ENCODE measurements around the gene YLPM1.

YLPM1 gene

DNA sequence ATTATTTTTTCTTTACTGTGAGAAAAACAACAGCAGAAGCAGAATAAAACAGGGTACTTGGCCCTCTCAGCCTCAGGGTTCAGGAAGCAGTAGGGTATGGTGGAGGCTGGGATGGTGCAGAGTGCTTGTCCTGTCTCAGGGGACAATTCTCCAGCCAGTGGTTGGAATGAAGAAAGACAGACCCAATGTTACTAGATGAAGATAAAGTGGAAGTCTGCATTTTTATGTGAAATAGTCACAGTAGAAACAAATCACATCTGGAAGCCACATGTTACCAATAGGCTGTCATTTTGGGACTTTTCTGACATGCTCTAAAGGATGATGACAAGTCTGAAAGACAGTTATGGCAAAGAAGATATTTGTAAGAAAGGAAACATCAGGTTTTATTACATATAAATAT lies 80.5 kb downstream of the YLPM1 start:
- no peak for DNase-seq (ENCODE audit: low read depth)

DNA sequence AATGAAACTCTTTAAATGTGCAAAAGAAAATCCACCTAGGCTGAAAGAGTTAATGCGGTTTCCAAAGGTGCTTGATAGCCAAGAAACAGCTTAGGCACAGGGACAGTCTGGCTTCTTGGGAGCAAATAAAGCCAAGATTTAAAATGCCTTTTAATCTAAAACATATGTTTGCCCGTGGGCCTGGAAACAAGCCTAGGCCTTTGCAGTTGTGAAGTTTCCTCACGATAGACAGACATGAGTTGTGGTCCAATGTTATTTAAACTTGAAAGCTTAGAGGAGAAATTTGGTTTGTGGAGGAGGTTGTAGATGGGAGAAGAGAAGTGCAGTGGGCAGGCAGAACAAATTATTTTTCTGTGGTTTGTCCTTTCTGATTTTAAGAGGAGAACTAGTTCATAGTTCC lies 83.1 kb downstream of the YLPM1 start:
- no peak for DNase-seq (ENCODE audit: low read depth)

DNA sequence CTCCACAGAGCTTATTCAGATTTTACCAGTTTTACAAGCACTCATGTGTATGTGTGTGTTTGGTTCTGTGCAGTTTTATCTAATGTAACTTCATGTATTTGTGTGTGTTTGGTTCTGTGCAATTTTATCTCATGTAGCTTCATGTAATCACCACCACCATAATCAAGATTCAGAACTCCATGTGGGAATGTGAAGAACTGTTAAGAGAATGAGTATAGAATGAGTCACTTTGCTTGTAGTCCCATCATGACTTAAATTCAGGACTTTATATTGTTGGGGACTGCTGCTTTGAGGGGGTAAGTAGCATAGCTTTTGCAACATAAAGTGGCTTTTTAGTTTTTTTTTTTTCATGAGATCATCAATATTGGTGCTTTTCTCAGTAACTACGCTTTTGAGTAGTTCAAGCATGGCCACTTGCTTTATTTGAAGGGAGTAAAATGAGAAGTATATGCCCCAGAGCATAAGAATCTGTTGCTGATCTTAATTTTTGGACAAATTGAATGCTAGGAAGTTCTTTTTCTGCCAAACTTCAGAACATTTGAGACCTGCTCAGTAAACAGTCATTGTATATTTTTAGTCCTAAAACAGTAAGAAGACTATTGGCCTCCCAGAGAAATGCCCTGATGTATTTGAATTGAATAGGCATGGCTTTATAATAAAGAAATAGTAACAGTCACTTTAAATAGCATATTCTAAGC lies 84.0 kb downstream of the YLPM1 start:
- no peak for DNase-seq (ENCODE audit: low read depth)

DNA sequence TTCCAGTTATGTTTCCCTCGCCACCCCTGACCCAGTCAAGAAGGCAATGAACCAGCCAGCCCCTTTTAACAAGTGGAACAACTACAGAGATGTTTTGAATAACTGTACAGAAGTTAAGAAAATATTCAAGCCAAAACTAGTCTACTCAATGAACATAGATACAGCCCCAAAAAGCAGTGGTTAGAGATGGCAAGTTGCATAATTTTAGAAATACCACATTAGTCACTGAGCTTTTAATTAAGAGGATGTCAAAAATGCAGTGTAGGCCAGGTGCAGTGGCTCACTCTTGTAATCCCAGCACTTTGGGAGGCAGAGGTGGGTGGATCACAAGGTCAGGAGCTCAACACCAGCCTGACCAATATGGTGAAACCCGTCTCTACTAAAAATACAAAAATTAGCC lies 85.7 kb downstream of the YLPM1 start:
- DNase-seq (ENCODE audit: low read depth) = no peak

DNA sequence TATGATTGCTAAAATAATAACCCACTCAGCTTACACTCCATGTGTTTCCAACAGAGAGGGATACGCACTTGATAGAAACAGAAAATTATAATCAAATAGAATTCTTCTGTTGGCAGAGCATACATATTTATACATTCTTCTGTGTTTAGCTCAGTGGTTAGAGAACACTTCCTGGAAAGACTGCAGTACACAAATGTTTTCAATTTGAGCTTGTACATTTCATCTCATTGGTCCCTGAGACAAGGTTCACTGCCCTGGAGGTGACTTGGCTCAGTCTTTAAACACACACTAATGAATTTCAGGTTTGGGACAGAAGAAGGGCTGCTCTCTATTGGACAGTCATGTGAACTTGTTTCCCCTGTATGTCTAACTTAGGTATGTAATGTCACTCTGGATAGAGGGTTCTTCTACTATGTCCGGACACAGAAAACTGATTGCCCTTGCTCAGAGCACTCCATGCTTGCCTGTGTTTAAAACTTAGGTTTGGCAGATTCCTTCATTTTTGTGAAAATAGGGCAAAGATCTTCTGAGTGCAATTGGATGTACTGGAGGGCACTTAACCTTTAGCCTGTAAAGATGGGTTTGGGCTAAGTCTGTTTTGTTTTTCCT lies 89.9 kb downstream of the YLPM1 start:
- no peak for DNase-seq (ENCODE audit: low read depth)

DNA sequence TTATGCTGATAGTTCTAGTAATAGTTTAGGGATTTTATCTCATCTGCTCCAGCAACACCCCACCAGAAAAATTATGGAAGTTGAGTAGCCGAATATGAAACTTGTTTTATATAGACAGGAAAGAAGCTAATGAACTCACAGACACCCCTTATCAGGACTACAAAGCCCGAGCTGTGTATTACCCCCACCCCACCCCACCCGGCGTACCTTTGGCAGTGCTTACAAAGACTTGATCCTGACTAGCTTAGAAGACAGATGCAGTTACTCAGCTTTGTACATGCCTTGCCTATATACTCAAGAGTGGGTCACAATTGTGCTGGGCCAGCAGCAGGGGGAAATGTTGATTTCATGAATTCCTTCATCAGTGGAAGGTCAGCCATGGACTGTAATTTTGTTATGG lies 90.5 kb downstream of the YLPM1 start:
- DNase-seq (ENCODE audit: low read depth) = no peak

DNA sequence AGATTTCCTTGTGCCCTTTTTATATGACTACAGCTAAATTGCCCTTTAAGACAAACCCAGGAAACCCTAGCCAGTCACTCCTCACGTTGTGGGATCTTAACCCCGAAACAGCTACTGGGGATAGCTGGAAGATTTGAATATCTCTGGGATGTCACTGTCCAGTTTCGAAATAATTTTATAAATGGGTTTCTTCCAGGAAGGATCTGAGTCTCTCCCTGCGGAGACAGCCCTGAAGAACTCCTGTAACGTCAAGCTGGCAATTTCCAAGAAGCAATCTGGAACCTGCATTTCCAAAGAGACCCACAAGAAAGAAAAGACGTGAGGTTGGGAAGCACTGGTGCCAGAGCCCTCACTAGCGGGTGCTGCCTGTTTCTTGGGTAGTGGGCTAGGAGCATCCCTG lies 91.9 kb downstream of the YLPM1 start:
- DNase-seq (ENCODE audit: low read depth) = no peak

DNA sequence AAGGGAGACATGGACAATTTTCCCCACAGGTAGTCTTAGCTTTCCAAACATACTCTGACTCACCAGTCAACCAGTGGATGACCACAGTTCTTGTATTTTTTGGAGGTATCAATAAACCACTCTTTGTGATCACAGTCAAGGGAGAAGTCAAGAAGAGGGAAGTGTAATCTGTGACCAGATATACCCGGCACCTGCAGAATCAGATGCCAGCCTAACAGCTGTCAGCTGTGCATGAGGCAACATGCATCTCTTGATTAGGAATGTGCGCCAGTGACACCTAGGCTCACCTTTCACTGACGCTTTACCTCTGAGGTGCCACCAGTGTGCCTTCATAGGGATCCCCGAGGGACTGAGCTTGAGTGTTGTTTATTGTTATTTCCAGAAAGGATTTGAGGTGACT lies 92.8 kb downstream of the YLPM1 start:
- DNase-seq (ENCODE audit: low read depth) = no peak

DNA sequence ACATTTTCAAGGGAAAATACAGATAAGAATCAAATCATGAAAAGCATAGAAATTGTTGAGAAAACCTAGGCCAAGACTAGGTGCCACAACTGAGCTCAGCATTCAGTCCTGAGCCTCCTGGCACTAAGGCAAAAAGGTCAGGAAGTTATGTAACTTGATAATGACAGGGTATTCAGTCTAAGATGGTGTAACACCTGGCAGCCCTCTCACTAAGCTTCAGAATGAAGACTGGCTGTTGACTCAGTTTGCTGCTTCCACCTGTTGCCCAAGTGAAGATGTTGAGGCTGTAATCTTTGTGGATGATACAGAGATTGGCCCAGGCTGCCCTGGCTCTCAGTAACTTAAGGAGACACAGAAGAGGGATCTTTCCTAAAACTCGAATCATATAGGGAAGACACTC lies 93.2 kb downstream of the YLPM1 start:
- no peak for DNase-seq (ENCODE audit: low read depth)

DNA sequence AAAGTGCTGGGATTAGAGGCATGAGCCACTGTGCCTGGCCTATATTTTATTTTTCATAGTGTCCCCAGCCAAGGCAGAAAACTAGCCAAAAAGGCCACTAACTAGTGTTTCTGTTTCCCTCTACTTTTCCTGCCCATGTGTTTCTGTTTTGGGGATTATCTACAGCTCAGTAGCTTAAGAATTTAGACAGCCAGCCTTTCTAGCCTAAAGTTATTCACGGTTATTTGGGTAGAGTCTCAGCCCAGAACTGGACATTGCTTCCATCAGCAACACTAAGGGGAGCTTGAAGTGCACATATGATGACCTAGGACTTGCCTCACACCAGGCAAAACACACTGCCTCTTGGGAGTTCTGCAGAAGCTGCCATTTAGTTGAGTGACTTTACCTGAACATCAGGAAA lies 94.9 kb downstream of the YLPM1 start:
- no peak for DNase-seq (ENCODE audit: low read depth)

DNA sequence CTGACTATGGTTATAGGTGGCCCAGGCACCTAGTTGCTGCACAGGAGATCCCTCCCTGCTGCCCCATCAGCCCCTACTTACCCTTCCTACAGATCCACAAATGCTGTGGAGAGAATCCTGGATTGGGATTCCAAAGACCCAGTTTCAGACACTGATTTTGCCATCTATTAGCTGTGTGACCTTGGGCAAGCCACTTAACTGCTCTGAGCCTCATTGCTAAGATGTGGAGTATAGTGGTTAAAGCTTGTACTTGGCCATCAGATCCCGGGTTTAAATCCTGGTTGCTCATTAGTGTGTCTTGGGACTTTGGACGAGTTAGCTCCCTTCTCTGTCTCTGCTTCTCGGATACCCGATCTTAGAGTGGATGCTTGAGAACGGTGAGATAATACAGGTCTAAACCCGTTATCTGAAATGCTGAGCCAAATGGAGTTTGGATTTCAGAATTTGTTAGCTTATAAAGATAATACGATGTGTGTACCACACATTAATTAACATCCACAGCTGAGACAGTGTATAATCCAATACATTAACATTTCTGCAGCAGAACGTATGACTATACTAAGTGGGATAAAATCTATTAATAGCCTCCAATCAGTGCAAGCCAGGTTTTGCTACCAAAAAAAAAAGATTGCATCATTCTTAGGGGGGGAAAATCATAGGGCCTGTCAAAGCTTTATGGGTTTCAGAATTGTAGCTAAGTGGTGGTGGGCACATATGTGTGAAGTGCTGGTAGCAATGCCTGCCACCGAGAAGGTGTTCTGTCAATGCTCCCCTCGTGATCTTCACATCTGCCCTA lies 96.8 kb downstream of the YLPM1 start:
- no peak for DNase-seq (ENCODE audit: low read depth)

DNA sequence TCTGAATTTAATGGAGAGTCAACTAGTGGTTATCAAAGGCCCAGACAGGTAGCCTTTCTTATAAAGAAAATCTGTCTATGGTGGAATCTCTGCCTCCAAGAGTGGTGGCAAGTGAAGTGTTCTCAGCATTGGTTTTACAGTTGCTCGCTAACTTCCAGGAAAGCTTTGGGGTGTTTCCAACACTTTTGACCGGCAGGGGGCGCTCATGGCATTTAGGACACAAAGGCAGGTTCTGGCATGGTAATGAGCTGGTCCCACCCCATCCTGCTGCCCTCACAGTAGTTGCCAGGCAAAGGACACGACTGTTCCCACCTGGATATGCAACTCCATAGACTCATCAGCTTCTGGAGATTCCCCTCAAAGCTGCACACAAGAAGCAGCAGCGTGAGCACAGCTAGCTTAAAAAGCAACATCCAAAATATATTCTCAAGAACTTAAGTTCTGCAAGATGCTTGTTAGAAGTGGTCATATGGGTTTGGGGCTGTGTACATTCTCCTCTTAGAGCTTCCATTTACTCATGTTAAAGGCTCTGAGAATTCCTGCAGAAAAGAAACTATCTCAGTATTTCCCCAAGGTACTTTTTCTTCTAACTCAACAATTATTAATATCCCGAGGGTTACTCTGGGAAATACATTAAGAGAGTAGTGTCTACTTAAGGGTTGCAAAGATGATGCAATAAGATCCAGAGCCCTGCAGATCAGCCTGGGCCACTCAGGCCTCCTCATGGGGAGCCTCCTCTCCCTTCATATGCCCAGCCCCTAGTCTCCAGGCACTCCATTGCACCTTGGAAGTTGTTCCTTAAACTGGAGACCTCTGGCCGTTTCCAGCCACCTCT lies 98.0 kb downstream of the YLPM1 start:
- peak; percentile 95 for DNase-seq (ENCODE audit: low read depth)

DNA sequence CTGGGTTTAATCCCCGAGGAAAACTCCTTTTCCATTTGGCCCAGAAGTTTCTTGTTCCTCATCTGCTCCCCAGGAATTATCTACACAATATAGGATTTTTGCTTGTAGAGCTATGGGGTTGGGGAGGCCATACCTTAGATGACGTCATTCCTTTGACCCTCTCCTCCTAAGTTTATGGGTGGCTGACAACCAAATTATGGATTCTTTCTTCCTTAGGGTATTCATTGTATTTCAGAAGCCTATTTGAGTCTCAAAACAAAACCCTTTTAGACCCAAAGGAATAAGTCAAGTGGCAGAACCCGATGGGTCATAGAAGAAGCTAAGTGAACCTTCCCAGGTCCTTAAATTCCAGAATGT lies 98.6 kb downstream of the YLPM1 start:
- no peak for DNase-seq (ENCODE audit: low read depth)

DNA sequence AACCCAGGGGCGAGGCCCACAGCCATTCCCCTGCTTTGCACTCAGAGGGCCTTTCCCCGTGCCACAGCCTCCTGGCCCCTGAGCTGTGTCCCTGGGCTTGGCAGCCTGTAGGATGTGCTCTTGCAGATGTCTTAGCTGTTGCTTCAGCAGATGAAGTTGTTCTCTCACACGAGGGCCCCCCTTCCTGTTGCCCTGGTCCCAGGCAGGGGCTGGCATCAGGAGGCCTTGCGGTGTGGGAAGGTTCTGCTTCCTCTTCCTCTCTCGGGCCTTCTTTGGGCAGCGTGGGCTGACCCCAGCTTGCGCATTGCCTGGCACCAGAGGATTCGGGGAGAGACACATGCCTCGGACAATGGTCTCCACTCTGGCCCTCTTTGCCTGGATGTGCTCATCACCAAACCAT lies 100.2 kb downstream of the YLPM1 start:
- no peak for DNase-seq (ENCODE audit: low read depth)

DNA sequence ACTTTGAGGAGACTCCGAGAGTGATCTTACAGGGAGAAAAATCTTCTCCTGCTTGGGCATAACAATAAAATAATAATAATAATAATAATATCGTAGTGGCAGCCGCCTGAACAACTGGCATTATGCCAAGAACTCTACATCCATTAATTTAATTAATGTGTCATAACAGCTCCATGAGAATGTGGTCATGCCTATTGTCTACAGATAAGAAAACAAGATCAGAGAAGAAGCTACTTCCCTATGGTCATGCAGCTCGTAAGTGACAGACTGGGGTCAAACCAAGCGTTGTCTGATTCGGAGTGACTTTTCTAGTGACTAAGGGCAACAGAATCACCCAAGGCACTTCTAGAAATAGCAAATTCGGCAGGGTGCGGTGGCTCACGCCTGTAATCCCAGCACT lies 101.1 kb downstream of the YLPM1 start:
- no peak for DNase-seq (ENCODE audit: low read depth)

DNA sequence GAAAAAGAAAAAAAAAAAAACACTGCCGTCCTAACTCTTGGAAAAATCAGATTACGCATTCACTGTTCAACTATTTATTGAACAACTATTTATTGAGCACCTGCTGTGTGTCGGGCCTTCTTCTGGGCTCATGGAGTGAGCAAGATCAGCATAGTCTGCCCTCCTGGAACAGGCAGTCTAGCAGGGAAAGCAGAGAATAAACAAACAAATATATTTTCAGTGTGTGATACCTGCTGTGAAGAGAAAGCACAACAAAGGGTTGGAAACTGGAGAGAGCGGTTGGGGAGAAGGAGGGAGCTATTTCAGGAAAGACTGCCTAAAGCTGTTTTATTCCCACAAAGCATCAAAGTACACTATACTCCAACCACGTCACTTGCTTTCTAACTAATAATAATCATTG lies 102.0 kb downstream of the YLPM1 start:
- DNase-seq (ENCODE audit: low read depth) = no peak

DNA sequence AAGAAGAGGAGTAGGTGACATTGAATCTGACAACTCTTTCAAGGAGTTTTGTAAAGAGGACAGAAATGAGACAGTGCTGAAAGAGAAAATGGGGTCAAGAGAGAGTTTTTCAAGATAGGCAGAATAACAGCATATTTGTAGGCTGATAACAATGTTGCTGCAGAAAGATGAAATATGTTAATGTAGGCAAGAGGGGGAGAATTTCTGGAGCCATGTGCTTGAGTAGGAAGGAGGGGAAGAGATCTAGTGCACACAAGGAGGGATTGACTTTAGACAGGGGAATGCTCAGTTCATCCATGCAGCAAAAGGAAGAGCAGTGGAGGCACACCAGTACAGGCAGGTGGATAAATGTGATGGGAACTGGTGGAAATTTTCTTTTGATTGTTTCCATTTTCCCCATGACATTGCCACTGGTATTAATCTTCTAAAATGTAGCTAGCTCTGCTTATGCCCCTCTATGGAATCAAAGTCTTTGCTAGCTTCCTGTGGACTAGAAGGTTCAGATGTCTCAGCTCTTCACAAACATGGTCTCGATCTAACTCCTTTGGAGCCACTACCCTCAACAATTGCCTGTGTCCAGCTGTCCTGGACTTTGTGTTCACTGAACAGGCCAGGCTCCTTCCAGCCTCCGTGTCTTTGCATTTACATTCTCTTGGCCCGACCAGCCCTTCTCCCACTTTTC lies 103.7 kb downstream of the YLPM1 start:
- no peak for DNase-seq (ENCODE audit: low read depth)

DNA sequence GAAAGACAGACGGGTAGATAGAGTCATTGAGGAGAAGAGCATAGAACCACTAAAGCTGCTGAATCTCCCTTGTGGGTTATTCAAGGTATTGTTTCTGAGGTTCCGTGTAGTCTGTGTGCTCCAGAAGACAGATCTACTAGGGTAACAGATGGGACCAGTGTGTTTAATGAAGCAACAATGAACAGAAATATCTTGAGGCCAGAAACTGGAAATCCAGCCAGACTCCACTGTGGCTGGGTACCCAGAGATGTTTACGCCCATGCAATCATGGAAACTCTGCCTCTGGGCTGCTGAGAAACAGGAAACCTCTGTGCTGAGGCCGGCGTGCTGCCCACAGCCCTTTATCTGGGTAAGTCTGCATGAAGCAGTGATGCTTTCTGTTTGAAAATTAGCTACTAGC lies 104.6 kb downstream of the YLPM1 start:
- DNase-seq (ENCODE audit: low read depth) = peak; percentile 32

DNA sequence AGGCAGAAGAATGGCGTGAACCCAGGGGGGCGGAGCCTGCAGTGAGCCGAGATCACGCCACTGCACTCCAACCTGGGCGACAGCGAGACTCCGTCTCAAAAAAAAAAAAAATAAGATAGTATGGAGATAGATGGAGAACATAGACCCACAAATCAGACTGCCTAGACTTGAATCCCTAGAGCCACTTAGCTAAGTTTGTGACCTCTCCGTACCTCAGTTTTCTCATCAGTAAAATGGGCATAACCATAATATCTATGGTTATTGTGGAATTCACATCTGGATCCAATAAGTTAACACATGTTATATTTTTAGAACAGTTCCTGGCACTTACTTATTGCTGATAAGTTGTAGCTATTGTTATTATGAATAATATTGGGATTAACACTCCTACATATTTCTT lies 105.6 kb downstream of the YLPM1 start:
- DNase-seq (ENCODE audit: low read depth) = no peak

DNA sequence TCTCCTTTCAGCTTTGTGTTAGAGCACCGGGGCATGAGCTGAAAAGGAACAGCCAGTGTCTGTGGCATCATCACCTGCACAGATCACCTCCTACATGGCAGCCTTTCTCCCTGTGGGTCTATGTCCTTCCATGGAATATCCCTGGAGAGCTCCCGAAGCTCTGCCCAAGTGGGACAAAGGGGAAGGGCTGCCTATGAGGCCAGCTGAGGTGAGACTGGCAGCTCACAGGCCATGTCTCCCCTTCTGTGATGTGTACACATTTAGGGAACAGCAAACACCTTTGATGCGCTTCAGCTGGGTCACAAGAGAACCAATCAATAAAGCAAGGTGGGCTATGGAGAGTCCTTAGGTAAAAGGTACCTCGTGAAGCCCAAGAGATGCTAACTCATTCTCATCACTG lies 108.7 kb downstream of the YLPM1 start:
- no peak for DNase-seq (ENCODE audit: low read depth)

DNA sequence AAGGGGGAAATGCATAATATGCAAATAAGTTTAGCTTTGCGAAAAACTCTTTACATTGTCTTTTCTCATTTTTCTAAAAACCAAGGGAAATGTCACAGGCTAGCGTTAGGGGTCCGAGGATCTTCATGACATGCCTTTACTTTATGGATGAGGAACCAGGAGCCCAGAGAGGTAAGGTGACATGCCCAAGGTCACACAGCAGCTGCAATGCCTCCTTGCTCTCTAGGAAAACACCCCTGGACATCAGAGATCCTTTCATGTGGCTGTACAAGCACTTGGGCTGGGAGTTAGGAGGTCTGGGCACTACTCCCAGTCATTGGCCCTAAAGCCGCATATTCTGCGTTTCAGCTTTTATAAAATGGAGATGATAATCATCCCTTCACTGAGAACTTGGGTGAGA lies 112.1 kb downstream of the YLPM1 start:
- DNase-seq (ENCODE audit: low read depth) = no peak
